Measurements from ENCODE around the gene RPL32. TPM values are rescaled to one million over a fixed set of nuclear protein-coding genes. Genes with fewer than 3 reads are reported as not detected.

The RPL32 gene
- total and polyA plus RNA-seq, 9 of the 15 experiments (the other 6 are each of a cell fraction or from before 2014, with no cell fraction given) = 2,738 to 6,200 (median 4,286) TPM

- H3K27me3 ChIP-seq (ENCODE audit: control insufficient read depth in 2 of 2, insufficient read depth in 2 of 2, low read length in 2 of 2) = no peaks in the 10 kb centered on the region
- H4K20me1 ChIP-seq (replicated peaks; ENCODE audit: control insufficient read depth, insufficient read depth, low read length) = no peaks in the 10 kb centered on the region
- POLR2A ChIA-PET = interaction anchor here (1.5 to 7.5 kb wide), 5 partner anchors 9 to 30 kb away, joined by 4 to 108 read pairs (median 23); partner anchors contain the start of genes CAND2 and RPL32
- no TSS peak for BruUV-seq (replicated peaks)
- H3K4me1 ChIP-seq (replicated peaks in 1 of 2; ENCODE audit: control insufficient read depth in 2 of 2, insufficient read depth in 2 of 2, low read length in 2 of 2) = peaks cover 9 to 25% of the 10 kb centered on the region in 2 experiments; a peak in 4 of 5 replicates
- H3K9ac ChIP-seq (ENCODE audit: insufficient read depth in 1 of 2, low read depth in 2 of 2, low read length in 2 of 2) = peak overlapping the region in 1 of 2 experiments; percentile 76; a peak in 2 of 4 replicates
- CTCF ChIA-PET (ENCODE audit: low intra/inter-chr PET ratio) = interaction anchor here (1.1 kb wide), 1 partner anchor 24 kb away, joined by 4 read pairs; no protein-coding TSS in a partner anchor
- peak; percentile 41 to 60 (median 52) for DNase-seq (ENCODE audit: extremely low read depth in 1 of 4, low spot score in 3 of 4)
- TF ChIP-seq, protein P1, sequence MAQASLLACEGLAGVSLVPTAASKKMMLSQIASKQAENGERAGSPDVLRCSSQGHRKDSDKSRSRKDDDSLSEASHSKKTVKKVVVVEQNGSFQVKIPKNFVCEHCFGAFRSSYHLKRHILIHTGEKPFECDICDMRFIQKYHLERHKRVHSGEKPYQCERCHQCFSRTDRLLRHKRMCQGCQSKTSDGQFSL (CRISPR knock-in tag; IDR thresholded peaks at IDR 0.05) = peak; percentile 86
- TF ChIP-seq, protein P1 (tag; IDR thresholded peaks at IDR 0.05) = peak in 1 of 2 experiments; percentile 64; a peak in 1 of 4 replicates
- TF ChIP-seq CHCHD3 (CRISPR knock-in tag; IDR thresholded peaks at IDR 0.05) (no peak), TFAP4 (CRISPR knock-in tag; IDR thresholded peaks at IDR 0.05; ENCODE audit: borderline replicate concordance) (peak; percentile 52; the same call in 1 of the 2 replicates)
- H3K9me1 ChIP-seq (ENCODE audit: control insufficient read depth, insufficient read depth, low read length) = no peaks in the 10 kb centered on the region
- peak; percentile 2; the same call in 1 of the 3 replicates for ATAC-seq
- intact Hi-C loops (cut with micrococcal nuclease) (no loop called here), in situ Hi-C loops (cut with MboI) (no loop called here)
- 80% methylated on average over 3 of the region's 5 CpGs for WGBS (ENCODE audit: insufficient coverage, low coverage, missing lambda C conversion rate)
- peaks cover 48% of the 10 kb centered on the region; the same call in 2 of the 3 replicates for H3K36me3 ChIP-seq (ENCODE audit: control insufficient read depth, insufficient read depth, low read length)
- FAIRE-seq = peak; percentile 68
- peak overlapping the region; percentile 13; the same call in 2 of the 3 replicates for H3K27ac ChIP-seq (ENCODE audit: extremely low read depth, low read depth, low read length)
- H3K79me2 ChIP-seq (ENCODE audit: control insufficient read depth, insufficient read depth, low read length) = no peaks in the 10 kb centered on the region
- no peak overlapping the region for H3K4me3 ChIP-seq
- H3K9me3 ChIP-seq (replicated peaks; ENCODE audit: control insufficient read depth, insufficient read depth, low read depth, low read length) = no peaks in the 10 kb centered on the region
- peak overlapping the region; percentile 81; the same call in 1 of the 2 replicates for H3K4me2 ChIP-seq (ENCODE audit: insufficient read depth, low read length)
- peak overlapping the region; percentile 73 for H2AFZ ChIP-seq (ENCODE audit: low read depth, low read length)
Measured at GRCh38 chr3:12810961-12811360, 30.4 kb downstream of the RPL32 start.
